GM19239 (cell line): Measurements from ENCODE around the gene ELAVL2.

Experiments used
- DNase-seq: peaks from one replicate; pipeline ENCODE4 v3.0.0; 2011; ENCODE audit warnings: low spot score; ENCODE audit not compliant: insufficient read length
- FAIRE-seq: peaks from 2 replicates; lab custom pipeline; 2011; peaks lifted over from hg19 to GRCh38; lab: Jason Lieb, UNC

The ELAVL2 gene

GRCh38 chr9:23826120-23826629 lies at the start of gene ELAVL2:
Gene ELAVL2 (minus strand): TSS chr9:23826240. CDS start chr9:23762234, 64,006 bp downstream.
- DNase-seq (no peak), FAIRE-seq (no peak)

- FAIRE-seq, result no peak
- no peak for DNase-seq
These were observed 32.2 kb upstream of the ELAVL2 start for GRCh38 chr9:23858234-23858633.

GRCh38 chr9:23855873-23856604 lies 30.0 kb upstream of the ELAVL2 start:
- FAIRE-seq, result no peak
- DNase-seq, result no peak

GRCh38 chr9:23850690-23851629 lies 24.9 kb upstream of the ELAVL2 start:
- no peak for FAIRE-seq
- no peak for DNase-seq

GRCh38 chr9:23850242-23850689 lies 24.2 kb upstream of the ELAVL2 start:
- no peak for FAIRE-seq

GRCh38 chr9:23849379-23850035 lies 23.5 kb upstream of the ELAVL2 start:
- FAIRE-seq (no peak), DNase-seq (no peak)

More at GRCh38 chr9:23850242-23850689, 24.2 kb upstream of the ELAVL2 start:
- DNase-seq, result no peak

- no peak for DNase-seq
- no peak for FAIRE-seq
These were observed 16.6 kb upstream of the ELAVL2 start for GRCh38 chr9:23842565-23843129.

GRCh38 chr9:23841304-23841703 lies 15.3 kb upstream of the ELAVL2 start:
- DNase-seq (no peak), FAIRE-seq (no peak)

- DNase-seq (no peak), FAIRE-seq (no peak)
These were observed 11.0 kb upstream of the ELAVL2 start for GRCh38 chr9:23837038-23837437.

GRCh38 chr9:23830929-23831730 lies 5.1 kb upstream of the ELAVL2 start:
- DNase-seq (no peak), FAIRE-seq (no peak)

GRCh38 chr9:23830476-23830805 lies 4.4 kb upstream of the ELAVL2 start:
- FAIRE-seq, result no peak
- DNase-seq, result no peak

- no peak for FAIRE-seq
- DNase-seq, result no peak
These were observed 3.8 kb upstream of the ELAVL2 start for GRCh38 chr9:23829580-23830475.

- DNase-seq (no peak), FAIRE-seq (no peak)
These were observed 340 bp downstream of the ELAVL2 start for GRCh38 chr9:23825700-23826099.

- DNase-seq, result no peak
- FAIRE-seq, result no peak
These were observed 1.0 kb downstream of the ELAVL2 start for GRCh38 chr9:23824830-23825591.

- FAIRE-seq (no peak), DNase-seq (no peak)
These were observed 1.8 kb downstream of the ELAVL2 start for GRCh38 chr9:23823986-23824829.

- no peak for DNase-seq
- FAIRE-seq, result no peak
These were observed 2.8 kb downstream of the ELAVL2 start for GRCh38 chr9:23823269-23823668.
